ENCODE results near the gene SNX5.

Gene SNX5

GRCh38 chr20:17992224-17992637 lies 23.6 kb upstream of the SNX5 start:
- TF ChIP-seq CTCF (IDR thresholded peaks at IDR 0.05), result no peak
- no peak overlapping the region for H2AFZ ChIP-seq
- no peak overlapping the region for H3K4me3 ChIP-seq (ENCODE audit: low read depth, low read length)
- H3K9me3 ChIP-seq (ENCODE audit: control insufficient read depth, low read length), result no peaks in the 10 kb centered on the region
- H3K36me3 ChIP-seq (ENCODE audit: control insufficient read depth, insufficient read depth, low read length), result no peaks in the 10 kb centered on the region
- no peak overlapping the region for H3K4me2 ChIP-seq (ENCODE audit: low read length)
- H3K79me2 ChIP-seq, result no peaks in the 10 kb centered on the region
- no peak overlapping the region for H3K9ac ChIP-seq
- H3K4me1 ChIP-seq, result peaks cover 5% of the 10 kb centered on the region
- H3K27me3 ChIP-seq (ENCODE audit: control insufficient read depth, insufficient read depth, low read length), result no peaks in the 10 kb centered on the region
- H3K27ac ChIP-seq, result no peak overlapping the region

GRCh38 chr20:17990278-17990972 lies 21.8 kb upstream of the SNX5 start:
- Histone ChIP-seq H3K79me2 (no peaks in the 10 kb centered on the region), H3K27me3 (ENCODE audit: control insufficient read depth, insufficient read depth, low read length) (no peaks in the 10 kb centered on the region), H3K27ac (no peak overlapping the region), H3K4me3 (ENCODE audit: low read depth, low read length) (no peak overlapping the region), H2AFZ (no peak overlapping the region), H3K36me3 (ENCODE audit: control insufficient read depth, insufficient read depth, low read length) (no peaks in the 10 kb centered on the region), H3K9me3 (ENCODE audit: control insufficient read depth, low read length) (no peaks in the 10 kb centered on the region), H3K9ac (no peak overlapping the region), H3K4me2 (ENCODE audit: low read length) (no peak overlapping the region), H3K4me1 (no peaks in the 10 kb centered on the region)
- TF ChIP-seq CTCF (IDR thresholded peaks at IDR 0.05), result no peak

- H3K79me2 ChIP-seq, result no peaks in the 10 kb centered on the region
- H3K4me2 ChIP-seq (ENCODE audit: low read length), result no peak overlapping the region
- TF ChIP-seq CTCF (IDR thresholded peaks at IDR 0.05), result no peak
- H3K27me3 ChIP-seq (ENCODE audit: control insufficient read depth, insufficient read depth, low read length), result no peaks in the 10 kb centered on the region
- no peaks in the 10 kb centered on the region for H3K36me3 ChIP-seq (ENCODE audit: control insufficient read depth, insufficient read depth, low read length)
- H3K4me3 ChIP-seq (ENCODE audit: low read depth, low read length), result no peak overlapping the region
- no peak overlapping the region for H2AFZ ChIP-seq
- H3K4me1 ChIP-seq, result no peaks in the 10 kb centered on the region
- H3K9ac ChIP-seq, result no peak overlapping the region
- no peaks in the 10 kb centered on the region for H3K9me3 ChIP-seq (ENCODE audit: control insufficient read depth, low read length)
- H3K27ac ChIP-seq, result no peak overlapping the region
Observed at GRCh38 chr20:17987988-17988387, 19.4 kb upstream of the SNX5 start.

GRCh38 chr20:17985388-17986018 lies 16.9 kb upstream of the SNX5 start:
- H3K4me3 ChIP-seq (ENCODE audit: low read depth, low read length), result no peak overlapping the region
- H2AFZ ChIP-seq, result no peak overlapping the region
- H3K9me3 ChIP-seq (ENCODE audit: control insufficient read depth, low read length), result no peaks in the 10 kb centered on the region
- H3K79me2 ChIP-seq, result no peaks in the 10 kb centered on the region
- H3K4me1 ChIP-seq, result no peaks in the 10 kb centered on the region
- TF ChIP-seq CTCF (IDR thresholded peaks at IDR 0.05), result no peak
- H3K27me3 ChIP-seq (ENCODE audit: control insufficient read depth, insufficient read depth, low read length), result no peaks in the 10 kb centered on the region
- H3K36me3 ChIP-seq (ENCODE audit: control insufficient read depth, insufficient read depth, low read length), result no peaks in the 10 kb centered on the region
- H3K9ac ChIP-seq, result no peak overlapping the region
- no peak overlapping the region for H3K4me2 ChIP-seq (ENCODE audit: low read length)
- H3K27ac ChIP-seq, result no peak overlapping the region

- H3K9ac ChIP-seq, result no peak overlapping the region
- no peak overlapping the region for H3K4me2 ChIP-seq (ENCODE audit: low read length)
- no peak overlapping the region for H3K4me3 ChIP-seq (ENCODE audit: low read depth, low read length)
- H3K36me3 ChIP-seq (ENCODE audit: control insufficient read depth, insufficient read depth, low read length), result no peaks in the 10 kb centered on the region
- no peak overlapping the region for H2AFZ ChIP-seq
- H3K4me1 ChIP-seq, result peaks cover 6% of the 10 kb centered on the region
- TF ChIP-seq CTCF (IDR thresholded peaks at IDR 0.05), result no peak
- H3K9me3 ChIP-seq (ENCODE audit: control insufficient read depth, low read length), result no peaks in the 10 kb centered on the region
- no peaks in the 10 kb centered on the region for H3K27me3 ChIP-seq (ENCODE audit: control insufficient read depth, insufficient read depth, low read length)
- H3K27ac ChIP-seq, result no peak overlapping the region
- peaks cover 10% of the 10 kb centered on the region for H3K79me2 ChIP-seq
Observed at GRCh38 chr20:17976305-17976704, 7.7 kb upstream of the SNX5 start.
